ENCODE measurements around the gene TIAM2.

TIAM2 gene

DNA sequence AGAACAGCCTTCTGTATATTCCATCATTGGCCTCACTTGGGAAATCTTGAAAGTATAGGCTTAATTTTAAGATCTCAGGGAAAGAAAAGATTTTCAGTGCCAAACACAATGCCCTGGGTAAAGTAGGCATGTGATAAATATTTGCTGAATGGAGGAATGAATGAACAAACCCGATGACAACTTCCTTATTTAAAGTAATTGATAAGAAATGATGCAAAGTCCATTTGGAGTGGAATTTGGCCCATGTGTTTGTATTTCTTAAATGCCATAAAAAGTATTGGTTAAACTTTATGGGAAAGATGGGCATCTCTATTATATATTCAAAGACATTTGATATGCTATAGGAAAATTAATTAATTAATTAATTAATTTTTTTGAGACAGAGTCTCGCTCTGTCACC lies 3.7 kb downstream of the TIAM2 start:
- DNase-seq (ENCODE audit: low read depth in 1 of 2, low spot score in 1 of 2), result no peak
- Histone ChIP-seq H3K27me3 (ENCODE audit: insufficient read depth, poor library complexity, severe bottlenecking) (peaks cover 22% of the 10 kb centered on the region), H3K4me3 (replicated peaks; ENCODE audit: insufficient read depth, low read length) (no peak overlapping the region), H3K27ac (replicated peaks) (no peak overlapping the region)
- TF ChIP-seq SPI1 (IDR thresholded peaks at IDR 0.05; ENCODE audit: borderline replicate concordance, low read depth) (no peak), GABPA (IDR thresholded peaks at IDR 0.05; ENCODE audit: low read depth) (no peak), POLR2AphosphoS5 (IDR thresholded peaks at IDR 0.05; ENCODE audit: low read depth) (no peak), CTCF (IDR thresholded peaks at IDR 0.05; ENCODE audit: insufficient read depth, low read length) (no peak)
- TF ChIP-seq, protein P1, sequence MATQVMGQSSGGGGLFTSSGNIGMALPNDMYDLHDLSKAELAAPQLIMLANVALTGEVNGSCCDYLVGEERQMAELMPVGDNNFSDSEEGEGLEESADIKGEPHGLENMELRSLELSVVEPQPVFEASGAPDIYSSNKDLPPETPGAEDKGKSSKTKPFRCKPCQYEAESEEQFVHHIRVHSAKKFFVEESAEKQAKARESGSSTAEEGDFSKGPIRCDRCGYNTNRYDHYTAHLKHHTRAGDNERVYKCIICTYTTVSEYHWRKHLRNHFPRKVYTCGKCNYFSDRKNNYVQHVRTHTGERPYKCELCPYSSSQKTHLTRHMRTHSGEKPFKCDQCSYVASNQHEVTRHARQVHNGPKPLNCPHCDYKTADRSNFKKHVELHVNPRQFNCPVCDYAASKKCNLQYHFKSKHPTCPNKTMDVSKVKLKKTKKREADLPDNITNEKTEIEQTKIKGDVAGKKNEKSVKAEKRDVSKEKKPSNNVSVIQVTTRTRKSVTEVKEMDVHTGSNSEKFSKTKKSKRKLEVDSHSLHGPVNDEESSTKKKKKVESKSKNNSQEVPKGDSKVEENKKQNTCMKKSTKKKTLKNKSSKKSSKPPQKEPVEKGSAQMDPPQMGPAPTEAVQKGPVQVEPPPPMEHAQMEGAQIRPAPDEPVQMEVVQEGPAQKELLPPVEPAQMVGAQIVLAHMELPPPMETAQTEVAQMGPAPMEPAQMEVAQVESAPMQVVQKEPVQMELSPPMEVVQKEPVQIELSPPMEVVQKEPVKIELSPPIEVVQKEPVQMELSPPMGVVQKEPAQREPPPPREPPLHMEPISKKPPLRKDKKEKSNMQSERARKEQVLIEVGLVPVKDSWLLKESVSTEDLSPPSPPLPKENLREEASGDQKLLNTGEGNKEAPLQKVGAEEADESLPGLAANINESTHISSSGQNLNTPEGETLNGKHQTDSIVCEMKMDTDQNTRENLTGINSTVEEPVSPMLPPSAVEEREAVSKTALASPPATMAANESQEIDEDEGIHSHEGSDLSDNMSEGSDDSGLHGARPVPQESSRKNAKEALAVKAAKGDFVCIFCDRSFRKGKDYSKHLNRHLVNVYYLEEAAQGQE (IDR thresholded peaks at IDR 0.05; ENCODE audit: insufficient replicate concordance, low read depth), result no peak

DNA sequence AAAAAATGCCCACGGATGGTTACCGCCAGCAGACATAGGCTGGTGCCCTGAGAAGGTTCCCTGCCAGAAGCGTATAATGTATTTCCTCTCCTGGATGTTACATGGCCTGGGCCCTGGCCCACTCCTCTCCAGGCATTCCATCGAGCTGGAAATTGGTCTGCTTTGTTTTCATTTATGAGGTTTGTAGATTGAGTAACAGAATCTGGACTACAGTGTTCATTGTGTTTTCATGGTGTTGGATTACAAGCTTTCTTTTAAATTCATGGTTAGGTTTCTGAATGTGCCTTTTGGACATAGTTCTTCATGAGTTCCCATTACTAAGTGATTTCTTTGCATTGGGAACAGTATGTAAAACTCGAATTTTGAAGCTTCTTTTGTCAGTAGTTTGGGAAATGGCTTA lies 6.4 kb downstream of the TIAM2 start:
- peaks cover 5% of the 10 kb centered on the region for H3K27me3 ChIP-seq (ENCODE audit: insufficient read depth, poor library complexity, severe bottlenecking)
- H3K27ac ChIP-seq (replicated peaks), result no peak overlapping the region
- DNase-seq (ENCODE audit: low read depth in 1 of 2, low spot score in 1 of 2), result no peak
- TF ChIP-seq POLR2AphosphoS5 (IDR thresholded peaks at IDR 0.05; ENCODE audit: low read depth), result no peak
- no peak for TF ChIP-seq GABPA (IDR thresholded peaks at IDR 0.05; ENCODE audit: low read depth)
- no peak for TF ChIP-seq CTCF (IDR thresholded peaks at IDR 0.05; ENCODE audit: insufficient read depth, low read length)
- TF ChIP-seq SPI1 (IDR thresholded peaks at IDR 0.05; ENCODE audit: borderline replicate concordance, low read depth), result no peak
- TF ChIP-seq, protein P1 (IDR thresholded peaks at IDR 0.05; ENCODE audit: insufficient replicate concordance, low read depth), result no peak
- no peak overlapping the region for H3K4me3 ChIP-seq (replicated peaks; ENCODE audit: insufficient read depth, low read length)

DNA sequence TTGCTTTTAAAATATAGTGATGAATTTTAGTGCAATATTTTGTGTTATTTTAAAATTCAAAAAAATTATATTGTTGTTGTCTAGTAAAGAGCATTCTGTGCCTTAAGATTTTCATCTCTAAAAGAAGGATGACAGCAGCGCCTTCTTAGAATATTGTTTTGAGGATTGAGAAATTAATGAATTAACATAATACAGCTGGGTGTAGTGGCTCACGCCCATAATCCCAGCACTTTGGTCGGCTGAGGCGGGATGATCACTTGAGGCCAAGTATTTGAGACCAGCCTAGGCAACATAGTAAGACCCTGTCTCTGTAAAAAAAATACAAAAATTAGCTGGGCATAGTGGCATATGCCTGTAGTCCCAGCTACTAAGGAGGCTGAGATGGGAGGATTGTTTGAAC lies 6.8 kb downstream of the TIAM2 start:
- H3K4me3 ChIP-seq (replicated peaks; ENCODE audit: insufficient read depth, low read length), result no peak overlapping the region
- TF ChIP-seq SPI1 (IDR thresholded peaks at IDR 0.05; ENCODE audit: borderline replicate concordance, low read depth), result no peak
- TF ChIP-seq GABPA (IDR thresholded peaks at IDR 0.05; ENCODE audit: low read depth), result no peak
- no peak for TF ChIP-seq POLR2AphosphoS5 (IDR thresholded peaks at IDR 0.05; ENCODE audit: low read depth)
- TF ChIP-seq, protein P1 (IDR thresholded peaks at IDR 0.05; ENCODE audit: insufficient replicate concordance, low read depth), result no peak
- no peak for TF ChIP-seq CTCF (IDR thresholded peaks at IDR 0.05; ENCODE audit: insufficient read depth, low read length)
- no peak for DNase-seq (ENCODE audit: low read depth in 1 of 2, low spot score in 1 of 2)
- no peak overlapping the region for H3K27ac ChIP-seq (replicated peaks)
- H3K27me3 ChIP-seq (ENCODE audit: insufficient read depth, poor library complexity, severe bottlenecking), result peaks cover under 1% of the 10 kb centered on the region
